Osteoblast (primary cell): ENCODE measurements around the gene ZNF598. TPM values are rescaled to one million over a fixed set of nuclear protein-coding genes. Genes with fewer than 3 reads are reported as not detected.
A peak's percentile ranks its signal among the peaks of the same experiment; 100 is the strongest.

Experiments
- DNase-seq: peaks from one replicate; pipeline ENCODE4 v3.0.0; 2011; ENCODE audit warnings: low spot score, mixed read lengths; ENCODE audit not compliant: insufficient read length; ENCODE audit errors: missing footprints
- H2AFZ ChIP-seq: 2 replicates; pipeline ENCODE4 v1.6.0; 2011; ENCODE audit warnings: mild to moderate bottlenecking, low read length
- H3K27ac ChIP-seq: 2 replicates; pipeline ENCODE4 v1.5.1; 2011; ENCODE audit warnings: mild to moderate bottlenecking, low read depth, low read length, moderate library complexity
- H3K27me3 ChIP-seq: 2 replicates; pipeline ENCODE4 v1.6.0; 2012; ENCODE audit warnings: mild to moderate bottlenecking, control low read depth, inconsistent platforms, low read length, moderate library complexity; ENCODE audit not compliant: insufficient read depth
- H3K36me3 ChIP-seq: 2 replicates; pipeline ENCODE4 v1.5.1; 2011; ENCODE audit warnings: mild to moderate bottlenecking, low read length, control low read depth, moderate library complexity; ENCODE audit not compliant: insufficient read depth
- H3K4me1 ChIP-seq: 2 replicates; pipeline ENCODE4 v1.5.1; 2011; ENCODE audit warnings: mild to moderate bottlenecking, low read length, control low read depth, moderate library complexity; ENCODE audit not compliant: insufficient read depth
- H3K4me2 ChIP-seq: 2 replicates; pipeline ENCODE4 v1.6.0; 2011; ENCODE audit warnings: mild to moderate bottlenecking, low read length; ENCODE audit not compliant: insufficient read depth
- H3K4me3 ChIP-seq: fragments of 200-600 bp; sonication (generic); 3 replicates; pipeline ENCODE4 v1.5.1; 2012; ENCODE audit warnings: mild to moderate bottlenecking, low read length, inconsistent platforms; ENCODE audit not compliant: insufficient read depth
- H3K79me2 ChIP-seq: 2 replicates; pipeline ENCODE4 v1.6.0; 2012; ENCODE audit warnings: mild to moderate bottlenecking, low read length, control low read depth, inconsistent platforms; ENCODE audit not compliant: insufficient read depth
- H3K9me3 ChIP-seq: 2 replicates; pipeline ENCODE4 v1.5.1; 2011; ENCODE audit warnings: low read depth, low read length, control low read depth
- H4K20me1 ChIP-seq: 2 replicates; pipeline ENCODE4 v1.6.0; 2012; ENCODE audit warnings: mild to moderate bottlenecking, low read length, control low read depth; ENCODE audit not compliant: insufficient read depth
- CTCF ChIP-seq: IDR thresholded peaks from 2 replicates; pipeline ENCODE4 v1.5.1; 2011; ENCODE audit warnings: mild to moderate bottlenecking, low read depth, low read length, moderate library complexity; ENCODE audit errors: extremely low read depth
- total RNA-seq: library from RNA; depleted of rRNA; stranded (reverse); fragments of >200 nt; gene quantifications from 2 replicates; pipeline ENCODE4 v1.2.3, GENCODE V29; 2012

The ZNF598 gene
- total RNA-seq, 1 donor: 21.0 TPM

- Histone ChIP-seq H4K20me1 (peaks cover 16% of the 10 kb centered on the region), H3K4me1 (no peaks in the 10 kb centered on the region), H3K27ac (no peak overlapping the region), H3K4me2 (no peak overlapping the region), H3K79me2 (peaks cover 5% of the 10 kb centered on the region), H3K9me3 (no peaks in the 10 kb centered on the region), H3K4me3 (no peak overlapping the region), H3K27me3 (no peaks in the 10 kb centered on the region), H3K36me3 (peaks cover 42% of the 10 kb centered on the region), H2AFZ (no peak overlapping the region)
- DNase-seq: no peak
- TF ChIP-seq CTCF: peak; percentile 18
These were observed 47.2 kb upstream of the ZNF598 start for GRCh38 chr16:2056681-2057407.

GRCh38 chr16:2056077-2056476, 46.5 kb upstream of the ZNF598 start:
- Histone ChIP-seq H3K79me2 (peaks cover 9% of the 10 kb centered on the region), H3K4me3 (no peak overlapping the region), H3K9me3 (no peaks in the 10 kb centered on the region), H2AFZ (no peak overlapping the region), H4K20me1 (peaks cover 16% of the 10 kb centered on the region), H3K27me3 (no peaks in the 10 kb centered on the region), H3K4me1 (no peaks in the 10 kb centered on the region), H3K27ac (no peak overlapping the region), H3K36me3 (peaks cover 49% of the 10 kb centered on the region), H3K4me2 (no peak overlapping the region)
- peak; percentile 33 for TF ChIP-seq CTCF
- peak; percentile 91 for DNase-seq

DNA sequence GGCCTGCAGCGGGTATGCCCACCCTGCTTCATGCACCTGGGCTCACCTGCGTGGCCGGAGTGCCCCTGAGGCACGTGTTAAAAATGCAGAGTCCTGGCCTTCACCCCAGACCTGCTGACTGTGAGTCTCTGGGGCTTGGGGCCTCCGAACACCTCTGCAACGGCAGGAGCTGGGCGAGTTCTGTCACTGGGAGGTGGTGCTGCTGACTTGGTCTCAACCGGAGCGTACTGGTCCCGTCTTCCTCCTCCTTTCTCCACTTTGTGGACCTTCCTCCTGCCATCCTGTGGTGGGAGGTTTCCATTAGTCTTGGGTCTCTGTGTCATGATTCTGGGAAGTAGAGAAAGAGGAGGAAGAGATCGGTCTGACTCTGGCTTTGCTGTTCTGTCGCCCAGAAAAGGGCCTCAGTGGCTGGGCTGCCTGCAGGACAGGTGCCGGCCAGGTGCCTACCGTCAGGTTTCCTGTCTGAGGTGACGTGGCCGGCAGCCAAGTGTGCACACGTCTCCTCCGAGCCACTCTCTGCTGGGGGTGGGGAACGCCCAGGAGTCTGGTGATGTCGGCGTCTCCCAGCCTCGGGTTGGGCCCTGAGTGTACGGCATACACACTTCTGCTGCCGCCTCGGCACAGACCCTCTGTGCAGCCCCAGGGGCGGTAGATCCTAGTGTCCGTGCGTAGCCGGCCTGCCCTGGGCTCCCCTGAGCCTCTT, 45.1 kb upstream of the ZNF598 start:
- DNase-seq: no peak
- no peak for TF ChIP-seq CTCF
- Histone ChIP-seq H2AFZ (no peak overlapping the region), H3K27ac (no peak overlapping the region), H3K36me3 (peaks cover 44% of the 10 kb centered on the region), H3K4me2 (no peak overlapping the region), H3K4me3 (no peak overlapping the region), H3K4me1 (no peaks in the 10 kb centered on the region), H3K9me3 (no peaks in the 10 kb centered on the region), H3K79me2 (peaks cover 14% of the 10 kb centered on the region), H4K20me1 (peaks cover 16% of the 10 kb centered on the region), H3K27me3 (no peaks in the 10 kb centered on the region)

DNA sequence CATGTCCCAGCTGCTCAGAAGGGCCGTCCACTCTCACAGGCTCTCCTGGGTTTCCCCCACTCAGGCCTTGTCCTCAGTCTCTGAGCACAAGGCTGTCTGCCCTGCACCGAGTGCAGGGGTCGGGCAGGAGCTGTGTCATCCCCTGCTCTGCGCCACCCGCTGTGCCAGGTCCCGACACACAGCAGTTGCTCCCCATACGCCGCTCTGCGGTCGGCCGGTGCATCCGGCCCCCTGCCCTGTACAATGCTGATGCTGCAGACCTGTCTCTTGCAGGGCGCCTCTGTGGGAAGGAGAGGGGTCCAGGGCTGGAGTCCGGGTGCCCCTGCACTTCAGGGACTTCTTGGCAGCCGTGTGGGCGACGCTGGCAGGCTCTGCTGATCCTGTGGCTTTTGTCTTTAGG, 44.3 kb upstream of the ZNF598 start:
- no peak overlapping the region for H3K27ac ChIP-seq
- no peaks in the 10 kb centered on the region for H3K27me3 ChIP-seq
- peaks cover 44% of the 10 kb centered on the region for H3K36me3 ChIP-seq
- no peak overlapping the region for H3K4me2 ChIP-seq
- peaks cover 1% of the 10 kb centered on the region for H3K4me1 ChIP-seq
- peaks cover 22% of the 10 kb centered on the region for H3K79me2 ChIP-seq
- DNase-seq: no peak
- no peak overlapping the region for H3K4me3 ChIP-seq
- H3K9me3 ChIP-seq: no peaks in the 10 kb centered on the region
- no peak for TF ChIP-seq CTCF
- peaks cover 16% of the 10 kb centered on the region for H4K20me1 ChIP-seq
- H2AFZ ChIP-seq: no peak overlapping the region
